HG03520 (cell line): ENCODE measurements around the gene DUSP5.

Source experiments
- ATAC-seq: cut with Tn5 transposase; IDR thresholded peaks from one replicate; pipeline ENCODE4 v1.9.1; 2021; ENCODE audit warnings: mild to moderate bottlenecking, moderate library complexity; ENCODE audit not compliant: unreplicated experiment

The DUSP5 gene

GRCh38 chr10:110499796-110500514, 2.2 kb downstream of the DUSP5 start:
- ATAC-seq, result no peak

GRCh38 chr10:110500515-110500905, 2.8 kb downstream of the DUSP5 start:
- ATAC-seq, result no peak

GRCh38 chr10:110501142-110501937, 3.6 kb downstream of the DUSP5 start:
- no peak for ATAC-seq

GRCh38 chr10:110502072-110502845, 4.6 kb downstream of the DUSP5 start:
- ATAC-seq, result no peak

GRCh38 chr10:110502851-110503301, 5.2 kb downstream of the DUSP5 start:
- ATAC-seq, result peak; percentile 41

GRCh38 chr10:110503528-110504110, 5.9 kb downstream of the DUSP5 start:
- no peak for ATAC-seq

- ATAC-seq, result peak; percentile 68
Observed at GRCh38 chr10:110504111-110504735, 6.5 kb downstream of the DUSP5 start.

GRCh38 chr10:110505130-110505770, 7.5 kb downstream of the DUSP5 start:
- ATAC-seq, result no peak

- ATAC-seq, result no peak
Observed at GRCh38 chr10:110506448-110506847, 8.7 kb downstream of the DUSP5 start.

- ATAC-seq, result no peak
Observed at GRCh38 chr10:110507346-110507745, 9.6 kb downstream of the DUSP5 start.

- ATAC-seq, result no peak
Observed at GRCh38 chr10:110508159-110508788, 10.6 kb downstream of the DUSP5 start.

- no peak for ATAC-seq
Observed at GRCh38 chr10:110508806-110509544, 11.3 kb downstream of the DUSP5 start.

- no peak for ATAC-seq
Observed at GRCh38 chr10:110509560-110509959, 11.9 kb downstream of the DUSP5 start.

- ATAC-seq, result no peak
Observed at GRCh38 chr10:110510086-110510485, 12.4 kb downstream of the DUSP5 start.

- no peak for ATAC-seq
Observed at GRCh38 chr10:110510730-110511129, 13.0 kb downstream of the DUSP5 start.

GRCh38 chr10:110511734-110512449, 14.2 kb downstream of the DUSP5 start:
- no peak for ATAC-seq

- no peak for ATAC-seq
Observed at GRCh38 chr10:110512461-110513187, 14.9 kb downstream of the DUSP5 start.

- ATAC-seq, result no peak
Observed at GRCh38 chr10:110513949-110514348, 16.2 kb downstream of the DUSP5 start.
